COLO829 (cell line): ENCODE data around the gene MGLL.

ENCODE experiments used
- DNase-seq: peaks from one replicate; pipeline ENCODE4 v3.0.0; 2012; ENCODE audit warnings: low spot score

MGLL gene

DNA sequence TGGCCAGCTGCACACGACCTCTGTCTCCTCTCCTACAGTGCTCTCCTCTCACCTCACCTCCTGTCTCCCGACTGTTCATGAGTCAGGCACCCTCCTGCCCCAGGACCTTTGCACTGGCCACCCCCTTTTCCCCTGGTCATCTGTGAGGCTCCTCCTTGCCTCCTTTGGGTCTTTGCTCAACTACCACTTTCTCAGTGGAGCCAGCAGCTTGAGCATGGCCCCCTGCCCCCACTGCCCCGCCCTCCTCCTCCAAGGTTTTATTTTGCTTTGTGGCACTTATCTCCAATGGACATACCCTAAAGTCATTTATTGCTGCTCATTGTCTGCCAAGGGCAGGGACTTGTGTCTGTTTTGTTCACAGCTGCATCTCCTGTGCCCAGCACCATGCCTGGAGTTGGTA, 64.3 kb downstream of the MGLL start:
- DNase-seq: no peak

DNA sequence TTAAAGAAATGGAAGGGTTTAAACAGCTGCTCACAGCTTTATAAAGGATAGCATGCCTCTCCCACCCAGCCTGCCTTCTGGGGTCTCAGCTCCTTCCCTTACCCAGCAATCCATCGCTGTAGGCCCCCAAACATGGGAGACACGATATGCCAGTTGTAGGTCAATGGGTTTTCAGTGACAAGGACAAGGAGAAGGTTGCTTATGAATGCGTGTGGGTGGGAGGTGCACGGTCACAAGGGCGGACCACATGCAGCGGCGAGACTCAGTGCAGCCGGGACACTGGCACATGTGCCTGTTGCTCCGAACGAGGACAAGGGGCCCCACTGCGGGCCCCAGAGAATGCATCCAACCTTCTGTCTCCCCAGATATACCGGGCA, 67.0 kb downstream of the MGLL start:
- no peak for DNase-seq

DNA sequence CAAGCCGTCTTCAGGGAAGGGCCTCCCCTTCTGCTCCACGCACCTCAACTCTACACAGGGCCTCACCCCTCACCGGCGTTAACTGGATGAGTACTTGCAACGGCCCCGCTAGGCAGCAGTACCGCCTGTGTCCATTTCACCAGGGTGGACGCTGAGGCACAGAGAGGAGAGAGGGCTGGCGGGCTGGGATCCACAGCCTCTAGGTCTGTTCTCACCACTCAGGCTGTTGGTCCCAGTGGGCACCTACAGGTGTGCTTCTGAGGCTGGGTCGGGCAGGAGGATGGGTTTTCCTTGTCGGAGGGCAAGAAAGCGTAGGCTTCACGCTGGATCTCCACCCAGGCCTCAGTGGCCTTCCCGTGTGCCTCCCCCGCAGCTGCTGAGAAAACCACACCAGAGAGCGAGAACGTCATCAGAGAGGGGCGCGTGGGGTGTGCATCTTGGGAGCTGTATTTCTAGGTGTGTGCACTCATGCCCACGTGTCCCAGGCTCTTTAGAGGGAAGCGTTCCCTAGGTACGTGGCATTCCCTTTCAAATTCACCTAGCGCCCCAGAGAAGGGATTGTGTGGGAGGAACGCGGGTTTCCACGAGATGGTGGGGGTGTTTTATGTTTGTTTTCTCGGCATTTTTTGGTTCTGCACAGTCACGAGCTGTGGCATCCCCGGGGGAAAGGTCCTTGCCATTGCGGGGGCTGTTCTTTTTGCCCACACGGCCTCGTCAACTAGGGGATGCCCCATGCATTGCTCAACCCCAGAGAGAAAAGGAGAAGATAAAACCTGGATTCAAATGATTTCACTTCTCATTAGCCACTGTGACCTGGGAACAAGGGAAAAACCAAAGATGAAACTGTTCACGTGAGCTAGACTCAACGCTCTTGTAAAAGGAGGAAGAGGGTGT, 67.7 kb downstream of the MGLL start:
- DNase-seq: no peak

DNA sequence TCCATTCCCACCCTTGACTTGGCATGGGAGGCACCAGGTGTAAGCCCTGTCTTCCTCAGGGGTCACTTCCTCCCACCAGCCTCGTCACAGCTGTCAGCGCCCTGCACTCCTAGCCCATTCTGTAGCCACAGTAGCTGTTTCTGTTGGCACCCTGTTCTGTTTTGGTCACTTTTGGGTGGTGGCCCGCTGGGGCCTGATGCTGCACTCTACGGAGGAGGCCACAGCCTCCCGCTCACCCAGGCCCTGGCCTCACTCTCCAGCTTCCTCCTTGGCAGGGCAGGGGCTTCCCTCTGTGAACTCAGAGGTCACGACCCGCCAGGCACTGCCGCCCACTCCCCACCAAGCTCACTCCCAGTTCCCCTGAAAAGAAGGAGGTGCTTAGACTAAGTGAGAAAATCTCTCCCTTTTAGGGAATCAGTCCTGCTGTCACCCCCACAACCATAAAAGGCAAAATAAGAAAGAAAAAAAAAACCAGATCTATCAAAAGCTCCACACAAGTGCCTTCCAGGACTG, 68.4 kb downstream of the MGLL start:
- no peak for DNase-seq

DNA sequence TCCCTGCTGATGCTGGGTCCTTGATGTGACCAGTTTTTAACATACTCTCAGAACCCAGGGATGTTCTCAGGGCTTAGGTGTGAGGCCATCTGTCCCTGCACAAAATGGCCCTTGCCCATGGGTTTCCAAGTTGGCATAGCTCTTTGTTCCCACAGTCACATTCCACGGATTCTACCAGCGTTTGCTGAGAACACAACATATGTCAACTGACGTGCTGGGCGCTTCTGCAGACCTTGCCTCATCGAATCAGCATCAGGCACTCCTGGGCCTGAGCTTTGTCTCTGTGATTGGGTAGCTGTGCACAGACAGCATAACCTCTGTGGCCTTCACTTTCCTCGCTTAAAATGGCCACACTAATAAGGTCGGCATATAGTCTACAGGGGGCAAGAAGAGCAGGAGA, 69.0 kb downstream of the MGLL start:
- DNase-seq: no peak

DNA sequence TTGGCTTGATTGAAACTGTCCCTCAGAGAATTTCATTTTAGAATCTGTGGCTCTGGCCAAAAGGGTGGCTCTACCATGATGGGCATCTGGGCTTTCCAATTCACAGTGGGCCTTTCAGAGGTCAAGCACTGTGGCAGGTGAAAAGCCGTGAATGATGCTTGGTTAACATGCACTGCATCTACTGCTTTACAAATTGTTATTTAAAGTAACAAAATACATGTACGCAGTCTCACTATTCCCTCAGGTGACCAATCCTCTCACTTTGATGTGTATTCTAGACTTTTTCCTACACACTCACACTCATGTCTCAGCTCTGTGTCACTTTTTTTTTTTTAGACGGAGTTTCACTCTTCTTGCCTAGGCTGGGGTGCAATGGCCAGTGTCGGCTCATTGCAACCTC, 70.5 kb downstream of the MGLL start:
- DNase-seq: no peak

DNA sequence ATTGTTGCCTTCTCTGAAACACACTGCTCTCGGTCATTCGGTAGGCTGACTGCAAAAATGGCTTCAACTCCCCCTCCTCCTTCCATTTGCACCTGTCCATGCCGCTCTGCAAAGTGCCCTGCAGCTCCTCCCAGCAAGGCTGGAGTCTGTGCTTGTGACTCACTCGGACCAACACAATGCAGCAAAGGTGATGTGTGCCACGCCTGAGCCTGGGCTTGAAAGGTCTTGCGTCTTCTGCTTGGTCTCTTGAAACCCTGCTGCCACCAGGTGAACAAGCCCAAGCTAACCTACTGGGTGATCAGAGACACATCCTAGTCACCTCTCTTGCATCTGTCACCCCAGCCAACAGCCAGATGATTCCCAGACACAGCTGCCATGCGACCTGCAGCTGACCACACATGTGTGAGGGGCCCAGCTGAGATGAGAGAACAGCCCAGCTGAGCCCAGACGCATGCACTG, 71.1 kb downstream of the MGLL start:
- no peak for DNase-seq

DNA sequence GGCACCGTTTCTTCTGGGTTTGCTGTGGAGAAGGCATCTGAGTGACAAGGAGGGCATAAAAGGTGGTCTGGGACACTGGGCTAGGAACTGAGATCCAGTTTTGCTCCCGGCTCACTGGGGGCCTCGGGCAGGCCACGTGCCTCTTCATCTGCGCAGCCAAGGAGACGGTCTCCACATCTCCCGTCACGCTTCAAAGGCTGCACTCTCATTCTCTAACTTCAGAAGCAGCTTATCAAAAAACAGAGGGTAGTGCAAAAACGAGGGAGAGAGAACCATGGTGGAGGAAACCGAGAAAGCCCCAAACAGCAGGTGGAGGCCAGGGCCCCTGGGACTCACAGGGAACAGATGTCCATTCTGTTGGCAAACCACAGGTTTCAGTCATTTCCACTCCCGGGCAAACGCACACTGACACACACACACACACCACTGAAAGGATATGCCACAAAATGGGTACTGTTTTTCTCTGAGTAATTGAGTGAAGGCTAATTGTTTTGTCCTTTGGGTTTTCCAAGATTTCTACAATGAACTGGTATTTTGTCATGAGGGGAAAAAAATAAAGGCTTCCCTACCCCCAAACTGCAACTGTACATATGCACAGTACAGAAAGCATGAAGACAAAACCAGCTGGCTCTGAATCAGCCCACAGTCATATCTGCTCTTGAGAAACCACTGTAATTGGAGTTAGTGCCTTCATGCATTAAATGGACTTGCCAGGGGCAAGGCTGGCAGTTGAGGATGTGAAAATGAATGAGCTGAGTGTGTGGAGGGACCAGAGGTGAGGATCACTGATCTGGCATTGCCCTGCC, 71.9 kb downstream of the MGLL start:
- DNase-seq: peak; percentile 76

DNA sequence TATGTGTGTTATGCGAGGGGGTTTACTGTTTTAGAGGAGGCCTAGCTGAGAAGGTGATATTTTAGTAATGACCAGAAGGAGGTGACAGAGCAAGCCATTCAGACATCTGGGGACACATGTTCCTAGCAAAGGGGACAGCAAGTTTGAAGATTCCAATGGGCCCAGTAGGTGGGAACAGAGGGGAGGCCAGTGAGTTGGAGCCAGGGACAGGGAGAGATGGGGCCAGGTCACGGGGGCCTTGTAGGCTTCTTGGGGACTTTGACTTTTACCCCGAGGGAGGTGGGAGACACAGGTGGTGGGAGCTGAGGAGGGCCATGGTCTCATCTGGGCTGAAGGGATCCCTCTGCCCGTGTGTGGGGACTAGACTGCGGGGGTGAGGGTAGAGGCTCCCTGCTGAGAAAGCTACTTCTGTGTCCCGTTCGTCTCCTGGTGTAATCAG, 72.5 kb downstream of the MGLL start:
- no peak for DNase-seq

DNA sequence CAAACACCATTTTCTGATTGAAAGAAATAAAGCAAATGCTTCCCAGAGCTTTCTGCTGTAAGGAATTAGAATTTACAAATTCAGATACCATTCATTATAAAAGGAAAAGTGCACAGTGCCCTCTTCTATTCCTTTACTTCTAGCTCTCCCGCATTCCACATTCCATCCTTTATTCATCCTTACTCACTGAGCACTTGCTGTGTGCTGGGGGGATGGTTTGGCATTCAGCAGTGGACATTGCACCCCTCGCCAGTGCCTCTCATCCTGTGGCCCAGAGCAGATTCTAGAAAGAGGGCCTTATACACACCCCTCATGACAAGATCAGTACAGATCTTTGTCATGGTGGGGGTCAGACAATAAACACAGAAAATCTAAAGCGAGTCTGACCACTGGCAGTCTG, 73.0 kb downstream of the MGLL start:
- DNase-seq: no peak

DNA sequence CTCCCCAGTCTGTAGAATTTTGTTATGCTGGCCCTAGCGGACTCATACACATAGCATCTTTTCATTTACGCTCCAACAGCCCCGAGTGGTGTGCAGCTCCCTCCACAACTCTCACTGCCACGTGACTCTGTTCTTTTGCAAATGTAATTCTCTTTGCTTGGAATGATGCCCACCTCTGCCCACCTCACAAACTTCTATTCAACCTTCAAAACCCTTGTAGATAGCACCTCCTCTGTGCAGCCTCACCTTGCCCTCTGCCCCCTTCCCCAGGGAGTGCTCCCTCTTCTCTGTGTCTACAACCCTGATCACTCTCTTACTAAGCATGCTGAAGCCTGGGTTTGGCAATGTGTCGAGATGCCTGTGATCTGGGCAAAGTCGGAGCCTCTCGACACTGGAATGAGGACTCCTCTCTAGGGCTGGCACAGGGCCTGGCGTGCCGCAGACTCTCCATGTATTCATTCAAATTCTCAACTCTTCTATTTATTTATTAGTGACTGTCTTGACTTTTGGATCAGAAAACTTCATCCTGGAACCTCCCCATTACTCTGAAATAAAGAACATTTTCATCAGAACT, 73.5 kb downstream of the MGLL start:
- no peak for DNase-seq

DNA sequence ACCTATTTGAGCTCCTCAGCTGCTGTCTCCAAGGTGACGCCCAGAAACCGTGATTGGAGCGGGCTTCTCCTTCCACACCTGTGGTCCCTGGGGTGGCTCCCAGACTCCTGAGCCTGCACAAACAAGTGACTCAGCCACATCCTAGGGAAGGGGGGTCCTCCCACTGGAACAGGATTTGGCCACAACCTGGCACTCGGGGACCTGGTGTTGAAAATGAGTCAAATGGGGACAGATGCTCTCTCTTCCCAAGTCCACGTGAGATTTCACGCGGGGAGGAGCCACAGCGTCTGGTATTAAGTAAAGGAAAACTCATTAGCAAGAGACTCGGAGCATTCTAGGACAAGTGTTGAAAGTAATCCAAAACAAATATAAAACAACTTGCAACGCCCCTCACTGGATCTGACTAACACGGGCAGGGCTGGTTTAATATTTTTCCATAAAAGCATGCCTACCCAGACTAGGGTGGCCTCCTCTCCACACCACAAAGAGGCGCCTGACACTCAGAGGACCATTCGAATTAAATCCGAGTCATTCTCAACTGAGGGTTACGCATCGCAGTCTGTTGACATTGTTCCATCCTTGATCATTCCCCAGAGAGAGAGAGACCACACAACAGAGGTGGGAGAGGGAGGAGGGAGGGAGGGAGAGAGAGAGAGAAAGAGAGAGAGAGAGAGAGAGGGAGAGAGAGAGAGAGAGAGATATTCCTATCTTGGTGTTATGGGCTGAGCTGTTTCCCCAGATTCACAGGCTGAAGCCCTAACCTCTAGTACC, 74.4 kb downstream of the MGLL start:
- no peak for DNase-seq

DNA sequence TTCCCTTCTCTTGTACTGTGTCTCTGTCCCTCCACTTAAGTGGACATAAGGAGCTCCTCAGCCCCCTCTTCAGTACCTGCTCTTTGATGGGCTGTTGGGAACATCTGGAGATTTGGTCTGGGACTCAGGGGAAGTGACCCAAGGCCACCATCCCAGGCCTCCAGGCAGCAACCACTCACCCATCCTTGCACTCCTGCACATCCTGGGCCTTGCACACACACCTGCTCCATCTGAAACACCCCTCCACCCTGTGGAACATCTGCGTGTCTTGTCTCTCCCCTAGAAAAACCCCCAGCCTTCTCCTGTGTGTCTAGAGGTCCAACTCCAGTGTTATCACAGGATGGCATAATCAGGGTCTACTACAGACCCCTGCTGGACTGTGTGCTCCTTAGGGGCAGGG, 75.2 kb downstream of the MGLL start:
- no peak for DNase-seq

DNA sequence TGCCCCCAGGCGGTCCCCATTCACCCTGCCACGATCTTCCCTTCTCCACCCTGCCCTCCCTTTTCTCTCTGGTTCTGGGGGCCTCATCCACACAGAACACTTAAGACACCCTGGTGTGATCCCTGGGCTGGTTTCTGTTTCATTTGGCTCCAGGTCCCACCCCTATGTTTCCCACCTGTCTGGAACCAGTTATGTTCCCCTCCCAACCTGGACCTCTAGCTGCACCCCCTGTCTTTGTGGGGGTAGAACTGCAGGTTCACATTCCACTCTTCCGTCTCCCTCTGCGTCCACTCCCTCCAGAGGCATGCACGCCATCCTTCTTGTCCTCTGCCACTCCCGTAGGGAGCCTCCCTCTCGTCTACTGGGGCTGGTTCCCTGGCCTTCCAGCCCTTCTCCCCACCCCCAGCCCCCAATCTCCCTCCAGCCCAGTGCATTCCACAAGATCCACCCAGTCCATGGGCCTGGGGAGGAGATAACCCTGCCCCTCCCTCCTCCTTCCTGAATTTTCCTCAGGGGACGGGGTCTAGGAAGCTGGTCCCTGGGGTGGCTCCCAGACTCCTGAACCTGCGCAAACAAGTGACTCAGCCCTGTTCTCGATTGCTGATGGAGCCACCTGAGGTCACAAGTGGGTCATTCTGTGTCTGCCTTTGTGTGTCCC, 75.8 kb downstream of the MGLL start:
- DNase-seq: no peak

DNA sequence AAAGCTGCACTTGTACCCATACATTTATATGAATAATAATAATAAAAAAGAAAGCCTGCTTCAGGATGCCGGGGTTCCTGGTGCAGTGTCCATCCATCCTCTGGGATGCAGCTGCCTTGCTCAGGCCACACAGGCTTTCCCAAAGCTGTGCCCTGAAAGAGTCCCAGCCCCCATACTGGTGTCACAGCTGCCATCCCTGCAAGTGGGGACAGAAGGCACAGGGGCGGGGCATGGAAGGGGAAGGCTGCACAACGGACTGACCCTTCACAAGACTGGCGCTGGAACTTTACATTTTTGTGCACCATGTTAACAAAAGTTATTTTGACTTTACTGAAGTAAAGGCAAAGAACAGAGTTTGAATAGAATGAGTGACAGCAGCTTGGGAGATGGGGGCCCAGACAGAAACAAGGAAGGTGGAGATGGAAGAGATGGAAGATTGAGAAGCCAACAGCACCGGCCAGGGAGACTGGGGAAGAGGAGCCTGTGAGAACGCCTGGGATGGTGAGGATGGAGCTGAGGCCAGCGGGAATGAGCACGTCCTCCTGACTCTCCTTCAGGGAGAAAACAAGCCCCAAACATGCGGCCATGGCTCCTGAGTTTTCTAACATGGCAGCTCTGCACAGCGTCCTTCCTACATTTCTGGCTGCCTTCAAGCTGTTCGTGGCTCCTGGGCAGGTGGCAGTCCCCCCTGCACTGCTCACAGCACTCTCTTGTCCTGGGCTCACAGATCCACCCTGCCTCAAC, 76.5 kb downstream of the MGLL start:
- no peak for DNase-seq

DNA sequence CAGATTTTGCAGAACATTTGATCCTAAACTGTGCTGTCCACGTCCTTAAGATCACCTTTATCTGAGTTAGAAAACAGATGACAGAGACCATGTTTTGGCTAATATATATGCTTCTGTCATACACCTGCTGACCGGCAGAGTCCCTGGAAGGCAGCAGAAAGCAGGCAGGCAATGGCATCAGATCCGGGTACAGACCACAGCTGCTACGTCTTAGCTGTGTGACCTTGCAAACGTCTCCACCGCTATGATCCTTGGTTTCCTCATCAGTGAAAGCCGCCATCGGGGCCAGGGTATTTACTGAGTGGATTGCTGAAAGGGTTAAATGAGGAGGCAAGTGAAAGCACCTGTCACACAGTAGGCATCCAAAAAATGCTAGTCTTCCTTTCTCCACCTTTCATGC, 77.4 kb downstream of the MGLL start:
- no peak for DNase-seq

DNA sequence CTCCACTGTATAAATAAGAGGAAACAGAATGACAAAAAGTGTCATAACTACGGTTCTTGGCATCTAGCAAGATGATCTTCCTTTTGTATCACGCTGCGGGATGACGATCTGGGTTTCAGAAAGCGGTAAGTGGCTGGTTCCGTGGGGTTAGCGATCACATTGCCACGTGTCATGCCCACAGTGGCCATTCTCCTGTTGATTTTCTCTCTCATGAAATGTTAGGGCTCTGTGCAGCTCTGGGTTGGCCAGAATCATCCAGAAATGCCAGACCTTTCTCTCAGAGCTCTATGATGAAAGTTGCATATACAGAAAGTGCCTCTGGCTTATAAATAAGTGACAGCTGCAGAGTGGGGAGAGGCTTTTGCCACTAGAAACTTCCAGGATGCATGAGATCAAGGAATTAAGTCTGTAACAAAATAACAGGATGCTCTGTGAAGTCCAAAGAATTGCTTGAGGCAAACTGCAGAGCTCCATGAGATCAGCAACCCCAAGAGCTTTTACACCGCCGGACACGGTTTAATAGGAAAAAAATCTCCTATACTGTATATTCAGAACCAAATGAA, 78.0 kb downstream of the MGLL start:
- no peak for DNase-seq

DNA sequence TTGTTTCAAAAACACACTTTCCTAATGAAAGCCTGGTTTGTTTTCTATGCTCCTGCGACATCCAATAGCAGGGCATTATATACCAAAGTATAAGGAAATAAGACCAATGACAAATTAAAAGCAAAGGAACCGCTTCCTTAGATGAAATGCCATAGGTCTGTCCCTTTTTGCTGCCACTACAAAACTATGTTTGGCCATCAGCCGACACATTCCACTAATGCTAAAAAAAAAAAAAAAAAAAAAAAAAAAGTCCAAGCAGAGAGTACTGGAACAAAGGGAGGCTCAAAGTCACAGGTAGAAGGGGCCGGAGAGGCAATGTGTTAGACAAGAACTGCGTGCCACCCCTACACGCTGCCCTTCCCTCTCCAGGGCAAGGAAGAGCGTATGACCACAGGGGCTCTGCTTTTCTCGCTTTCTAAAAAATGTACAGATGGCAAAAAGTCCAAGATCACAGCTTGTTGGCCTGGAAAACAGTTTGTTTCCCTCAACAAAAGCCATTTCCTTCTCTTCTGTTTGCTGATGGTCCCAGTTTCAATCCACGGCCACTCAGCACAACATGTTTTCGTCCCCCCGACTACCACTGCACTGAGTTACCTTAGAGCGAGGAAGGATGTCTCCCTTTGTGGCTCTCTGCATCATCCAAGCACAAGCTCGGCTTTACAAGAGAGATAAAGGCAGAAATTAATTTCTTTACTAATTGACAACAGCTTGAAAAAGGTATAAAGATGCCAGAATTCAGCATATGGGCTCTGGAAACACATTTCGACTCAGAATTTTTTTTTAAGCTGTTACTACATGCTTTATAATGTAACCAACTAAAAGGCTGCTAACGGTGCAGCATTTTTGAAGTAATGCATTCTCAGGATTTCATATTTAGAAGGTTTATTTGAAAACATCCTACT, 78.7 kb downstream of the MGLL start:
- DNase-seq: no peak

DNA sequence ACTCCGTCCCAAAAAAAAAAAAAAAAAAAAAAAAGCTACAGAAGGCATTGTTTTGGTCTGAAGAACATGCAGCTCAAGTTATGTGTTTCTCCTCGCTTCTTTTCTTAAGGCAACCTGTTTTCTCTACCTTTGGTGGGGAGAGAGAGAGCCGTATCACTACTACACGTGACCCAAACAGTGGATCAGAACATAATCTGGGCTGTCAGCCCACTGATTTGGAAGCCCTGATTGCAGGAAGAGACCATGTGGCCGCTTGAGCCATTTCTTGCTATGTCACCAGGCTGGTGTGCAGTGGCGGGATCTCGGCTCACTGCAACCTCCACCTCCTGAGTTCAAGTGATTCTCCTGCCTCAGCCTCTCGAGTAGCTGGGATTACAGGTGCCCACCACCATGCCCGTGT, 79.7 kb downstream of the MGLL start:
- DNase-seq: no peak
